WTC11 (cell line): ENCODE measurements around the gene TAF8. TPM values are rescaled to one million over a fixed set of nuclear protein-coding genes. Genes with fewer than 3 reads are reported as not detected.

Experiments used
- ATAC-seq: fragments of 200-7000 bp; cut with Tn5 transposase; 2 replicates; pipeline ENCODE4 v1.10.0; 2021; ENCODE audit warnings: mild to moderate bottlenecking, moderate library complexity
- CTCF ChIA-PET: fragments of 300-600 bp; sonication (Branson Sonifier 250); formaldehyde crosslinking; loops from one replicate; lab custom pipeline; 2021; ENCODE audit warnings: antibody characterized with exemption; lab: Charles Lee
- POLR2A ChIA-PET: fragments of 350-600 bp; sonication (Branson Sonifier 250); formaldehyde crosslinking; loops from one replicate; lab custom pipeline; 2021; ENCODE audit warnings: antibody characterized with exemption; lab: Charles Lee
- DNase-seq: peaks from one replicate; pipeline ENCODE4 v3.0.0; 2021; ENCODE audit warnings: low spot score
- H3K27ac Mint-ChIP-seq: 2 replicates; pipeline ENCODE4 v1.8.0; 2021; ENCODE audit warnings: mixed read lengths
- H3K27me3 Mint-ChIP-seq: 2 replicates; pipeline ENCODE4 v1.8.0; 2021; ENCODE audit warnings: low read depth, mild to moderate bottlenecking, moderate library complexity, mixed read lengths
- H3K36me3 Mint-ChIP-seq: 2 replicates; pipeline ENCODE4 v1.8.0; 2021; ENCODE audit warnings: mixed read lengths
- H3K4me1 Mint-ChIP-seq: 2 replicates; pipeline ENCODE4 v1.8.0; 2022; ENCODE audit warnings: mixed read lengths
- H3K4me3 Mint-ChIP-seq: 2 replicates; pipeline ENCODE4 v1.8.0; 2021; ENCODE audit warnings: mild to moderate bottlenecking, moderate library complexity, mixed read lengths
- H3K9me3 Mint-ChIP-seq: 2 replicates; pipeline ENCODE4 v1.8.0; 2021; ENCODE audit warnings: mixed read lengths
- ATF3 ChIP-seq: sonication (generic); formaldehyde crosslinking; conservative IDR thresholded peaks from 2 replicates; pipeline ENCODE4 v1.8.1; 2022; ENCODE audit warnings: mild to moderate bottlenecking, missing genetic modification reagents
- CREM ChIP-seq: sonication (generic); formaldehyde crosslinking; IDR thresholded peaks from 2 replicates; pipeline ENCODE4 v1.8.1; 2022; ENCODE audit warnings: mild to moderate bottlenecking, missing genetic modification reagents, moderate library complexity
- E2F1 ChIP-seq: sonication (generic); formaldehyde crosslinking; IDR thresholded peaks from 2 replicates; pipeline ENCODE4 v1.8.0; 2022; ENCODE audit warnings: mild to moderate bottlenecking, missing genetic modification reagents
- ESRRA ChIP-seq: sonication (generic); formaldehyde crosslinking; IDR thresholded peaks from 2 replicates; pipeline ENCODE4 v1.8.1; 2022; ENCODE audit warnings: mild to moderate bottlenecking, missing genetic modification reagents, borderline replicate concordance
- FOXJ3 ChIP-seq: sonication (generic); formaldehyde crosslinking; IDR thresholded peaks from 2 replicates; pipeline ENCODE4 v1.9.0; 2021; ENCODE audit warnings: missing genetic modification reagents, mild to moderate bottlenecking, borderline replicate concordance
- FOXK1 ChIP-seq: sonication (generic); formaldehyde crosslinking; IDR thresholded peaks from 2 replicates; pipeline ENCODE4 v1.8.0; 2022; ENCODE audit warnings: mild to moderate bottlenecking, moderate library complexity, missing genetic modification reagents
- GTF2I ChIP-seq: fragments of 250-450 bp; sonication (Bioruptor Pico); conservative IDR thresholded peaks from 2 replicates; pipeline ENCODE4 v1.4.0; 2021; ENCODE audit warnings: mild to moderate bottlenecking
- IRF2 ChIP-seq: sonication (generic); formaldehyde crosslinking; IDR thresholded peaks from 2 replicates; pipeline ENCODE4 v1.8.0; 2022; ENCODE audit warnings: low read depth, missing genetic modification reagents, borderline replicate concordance
- MLX ChIP-seq: sonication (generic); formaldehyde crosslinking; IDR thresholded peaks from 2 replicates; pipeline ENCODE4 v1.8.1; 2023; ENCODE audit warnings: mild to moderate bottlenecking, missing genetic modification reagents, moderate library complexity
- MXD4 ChIP-seq: fragments of 250-450 bp; sonication (Bioruptor Pico); IDR thresholded peaks from 2 replicates; pipeline ENCODE4 v1.8.0; 2021; ENCODE audit warnings: mild to moderate bottlenecking, moderate library complexity, borderline replicate concordance
- NR1H2 ChIP-seq: sonication (generic); formaldehyde crosslinking; IDR thresholded peaks from 2 replicates; pipeline ENCODE4 v1.9.0; 2021; ENCODE audit warnings: mild to moderate bottlenecking, moderate library complexity, missing genetic modification reagents
- SMAD3 ChIP-seq: sonication (generic); formaldehyde crosslinking; IDR thresholded peaks from 2 replicates; pipeline ENCODE4 v1.8.0; 2022; ENCODE audit warnings: missing genetic modification reagents, mild to moderate bottlenecking, borderline replicate concordance
- SP1 ChIP-seq: sonication (generic); formaldehyde crosslinking; conservative IDR thresholded peaks from 2 replicates; pipeline ENCODE4 v1.8.1; 2022; ENCODE audit warnings: missing genetic modification reagents
- STAT6 ChIP-seq: sonication (generic); formaldehyde crosslinking; conservative IDR thresholded peaks from 2 replicates; pipeline ENCODE4 v1.8.1; 2023; ENCODE audit warnings: mild to moderate bottlenecking, low read depth, missing genetic modification reagents, moderate library complexity
- TCF7 ChIP-seq: sonication (generic); formaldehyde crosslinking; IDR thresholded peaks from 2 replicates; pipeline ENCODE4 v1.8.0; 2022; ENCODE audit warnings: mild to moderate bottlenecking, low read depth, missing genetic modification reagents, moderate library complexity
- ZNF219 ChIP-seq: sonication (generic); formaldehyde crosslinking; IDR thresholded peaks from 2 replicates; pipeline ENCODE4 v1.8.0; 2023; ENCODE audit warnings: missing genetic modification reagents, mild to moderate bottlenecking, borderline replicate concordance
- total RNA-seq: library from RNA; stranded (reverse); gene quantifications from 3 replicates; pipeline ENCODE4 v1.2.3, GENCODE V29; 2021
- TF ChIP-seq, protein P1 (sequence below): sonication (generic); formaldehyde crosslinking; IDR thresholded peaks from 2 replicates; pipeline ENCODE4 v1.8.0; 2023; ENCODE audit warnings: missing genetic modification reagents, mild to moderate bottlenecking, borderline replicate concordance
- TF ChIP-seq, protein P2 (sequence below): sonication (generic); formaldehyde crosslinking; IDR thresholded peaks from 2 replicates; pipeline ENCODE4 v1.8.1; 2022; ENCODE audit warnings: mild to moderate bottlenecking, missing genetic modification reagents, moderate library complexity, borderline replicate concordance

Gene TAF8
- total RNA-seq, 1 experiment from 2014 or later = 31.0 TPM

- no peak for TF ChIP-seq E2F1 (CRISPR knock-in tag)
- no peak for TF ChIP-seq ATF3 (CRISPR knock-in tag)
- no peak for TF ChIP-seq MXD4 (CRISPR knock-in tag)
- TF ChIP-seq SP1 (CRISPR knock-in tag) = no peak
- TF ChIP-seq TCF7 = no peak
- TF ChIP-seq, protein P1, sequence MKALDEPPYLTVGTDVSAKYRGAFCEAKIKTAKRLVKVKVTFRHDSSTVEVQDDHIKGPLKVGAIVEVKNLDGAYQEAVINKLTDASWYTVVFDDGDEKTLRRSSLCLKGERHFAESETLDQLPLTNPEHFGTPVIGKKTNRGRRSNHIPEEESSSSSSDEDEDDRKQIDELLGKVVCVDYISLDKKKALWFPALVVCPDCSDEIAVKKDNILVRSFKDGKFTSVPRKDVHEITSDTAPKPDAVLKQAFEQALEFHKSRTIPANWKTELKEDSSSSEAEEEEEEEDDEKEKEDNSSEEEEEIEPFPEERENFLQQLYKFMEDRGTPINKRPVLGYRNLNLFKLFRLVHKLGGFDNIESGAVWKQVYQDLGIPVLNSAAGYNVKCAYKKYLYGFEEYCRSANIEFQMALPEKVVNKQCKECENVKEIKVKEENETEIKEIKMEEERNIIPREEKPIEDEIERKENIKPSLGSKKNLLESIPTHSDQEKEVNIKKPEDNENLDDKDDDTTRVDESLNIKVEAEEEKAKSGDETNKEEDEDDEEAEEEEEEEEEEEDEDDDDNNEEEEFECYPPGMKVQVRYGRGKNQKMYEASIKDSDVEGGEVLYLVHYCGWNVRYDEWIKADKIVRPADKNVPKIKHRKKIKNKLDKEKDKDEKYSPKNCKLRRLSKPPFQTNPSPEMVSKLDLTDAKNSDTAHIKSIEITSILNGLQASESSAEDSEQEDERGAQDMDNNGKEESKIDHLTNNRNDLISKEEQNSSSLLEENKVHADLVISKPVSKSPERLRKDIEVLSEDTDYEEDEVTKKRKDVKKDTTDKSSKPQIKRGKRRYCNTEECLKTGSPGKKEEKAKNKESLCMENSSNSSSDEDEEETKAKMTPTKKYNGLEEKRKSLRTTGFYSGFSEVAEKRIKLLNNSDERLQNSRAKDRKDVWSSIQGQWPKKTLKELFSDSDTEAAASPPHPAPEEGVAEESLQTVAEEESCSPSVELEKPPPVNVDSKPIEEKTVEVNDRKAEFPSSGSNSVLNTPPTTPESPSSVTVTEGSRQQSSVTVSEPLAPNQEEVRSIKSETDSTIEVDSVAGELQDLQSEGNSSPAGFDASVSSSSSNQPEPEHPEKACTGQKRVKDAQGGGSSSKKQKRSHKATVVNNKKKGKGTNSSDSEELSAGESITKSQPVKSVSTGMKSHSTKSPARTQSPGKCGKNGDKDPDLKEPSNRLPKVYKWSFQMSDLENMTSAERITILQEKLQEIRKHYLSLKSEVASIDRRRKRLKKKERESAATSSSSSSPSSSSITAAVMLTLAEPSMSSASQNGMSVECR (CRISPR knock-in tag) = no peak
Observed at GRCh38 chr6:42078386-42078785, 28.1 kb downstream of the TAF8 start (continued).

DNA sequence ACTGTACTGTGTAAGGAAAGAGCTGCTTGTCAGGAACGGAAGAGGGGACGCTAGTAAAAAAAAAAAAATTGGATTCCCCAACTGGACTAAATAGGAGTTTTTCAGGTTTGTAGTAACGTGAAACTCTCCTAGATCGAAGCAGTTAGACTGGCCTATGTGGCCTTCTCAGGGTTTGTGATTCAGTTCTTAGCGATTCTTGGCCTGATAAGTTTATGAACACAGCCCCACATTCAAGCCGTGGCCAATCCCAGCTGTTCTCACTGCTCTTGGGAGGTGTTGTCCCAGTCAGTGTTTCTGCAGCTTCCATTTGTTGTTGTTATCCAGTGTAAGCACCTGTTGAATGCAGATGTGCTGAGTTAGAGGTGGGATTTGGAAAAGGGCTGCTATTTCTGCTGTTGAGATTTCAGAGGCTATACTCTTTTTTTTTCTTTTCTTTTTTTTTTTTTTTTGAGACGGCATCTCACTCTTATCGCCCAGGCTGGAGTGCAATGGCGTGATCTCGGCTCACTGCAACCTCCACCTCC is 29.7 kb downstream of the TAF8 start:
- ChIA-PET POLR2A (no interaction called here), CTCF (interaction anchor here (0.9 kb wide), 1 partner anchor 150 kb away, joined by 3 read pairs; no protein-coding TSS in a partner anchor)
- Mint-ChIP-seq H3K9me3 (no peaks in the 10 kb centered on the region), H3K36me3 (peaks cover 30% of the 10 kb centered on the region), H3K27ac (no peak overlapping the region), H3K4me1 (no peaks in the 10 kb centered on the region), H3K4me3 (no peak overlapping the region), H3K27me3 (no peaks in the 10 kb centered on the region)
- TF ChIP-seq NR1H2 (no peak), ESRRA (CRISPR knock-in tag) (no peak), E2F1 (CRISPR knock-in tag) (no peak), CREM (CRISPR knock-in tag) (no peak), TCF7 (no peak), MLX (CRISPR knock-in tag) (no peak), FOXJ3 (CRISPR knock-in tag) (no peak), SMAD3 (no peak), FOXK1 (CRISPR knock-in tag) (no peak), ATF3 (CRISPR knock-in tag) (no peak), GTF2I (CRISPR knock-in tag) (no peak), STAT6 (CRISPR knock-in tag) (no peak), IRF2 (no peak), ZNF219 (no peak)
- TF ChIP-seq, protein P2, sequence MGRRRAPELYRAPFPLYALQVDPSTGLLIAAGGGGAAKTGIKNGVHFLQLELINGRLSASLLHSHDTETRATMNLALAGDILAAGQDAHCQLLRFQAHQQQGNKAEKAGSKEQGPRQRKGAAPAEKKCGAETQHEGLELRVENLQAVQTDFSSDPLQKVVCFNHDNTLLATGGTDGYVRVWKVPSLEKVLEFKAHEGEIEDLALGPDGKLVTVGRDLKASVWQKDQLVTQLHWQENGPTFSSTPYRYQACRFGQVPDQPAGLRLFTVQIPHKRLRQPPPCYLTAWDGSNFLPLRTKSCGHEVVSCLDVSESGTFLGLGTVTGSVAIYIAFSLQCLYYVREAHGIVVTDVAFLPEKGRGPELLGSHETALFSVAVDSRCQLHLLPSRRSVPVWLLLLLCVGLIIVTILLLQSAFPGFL (CRISPR knock-in tag) = no peak
- no peak for ATAC-seq
- DNase-seq = no peak
